GM12878 (cell line): ENCODE results near the gene CD55. TPM values are rescaled to one million over a fixed set of nuclear protein-coding genes. Genes with fewer than 3 reads are reported as not detected.

Experiments used
- ATAC-seq: fragments of 200-7000 bp; cut with Tn5 transposase; 3 replicates; pipeline ENCODE4 v1.9.1; 2020; ENCODE audit warnings: mild to moderate bottlenecking, moderate library complexity
- BruUV-seq: library from RNA; stranded (reverse); fragments of 400-500 nt; replicated peaks from 2 replicates; lab custom pipeline; 2021; lab: Mats Ljungman, UMichigan
- CTCF ChIA-PET: fragments of 300-600 bp; sonication (Branson Sonifier 250); formaldehyde crosslinking; extraction: SDS; loops from one replicate; lab custom pipeline; 2021; ENCODE audit warnings: inconsistent platforms; lab: Yijun Ruan, JAX
- POLR2A ChIA-PET: fragments of 350-600 bp; formaldehyde crosslinking; extraction: SDS; loops from one replicate; lab custom pipeline; 2021; ENCODE audit warnings: inconsistent platforms; lab: Charles Lee
- RAD21 ChIA-PET: fragments of 300-600 bp; sonication (Branson Sonifier 250); formaldehyde crosslinking; loops from one replicate; lab custom pipeline; 2023; ENCODE audit warnings: antibody characterized with exemption; ENCODE audit not compliant: unreplicated experiment; lab: Charles Lee
- SMC1A ChIA-PET: fragments of 300-600 bp; sonication (Branson Sonifier 250); formaldehyde crosslinking; loops from one replicate; lab custom pipeline; 2023; ENCODE audit not compliant: unreplicated experiment, uncharacterized antibody; lab: Charles Lee
- DNase-seq: peaks from one replicate; pipeline ENCODE4 v3.0.0-alpha.2; 2011; ENCODE audit warnings: low read depth, low spot score
- FAIRE-seq: peaks from 3 replicates; lab custom pipeline; 2011; peaks lifted over from hg19 to GRCh38; lab: Jason Lieb, UNC
- H2AFZ ChIP-seq: 2 replicates; pipeline ENCODE4 v1.6.0; 2011; ENCODE audit warnings: low read depth, low read length, control low read depth; ENCODE audit not compliant: control insufficient read depth
- H3K27ac ChIP-seq: 2 replicates; pipeline ENCODE4 v1.5.1; 2011; ENCODE audit warnings: control low read depth; ENCODE audit not compliant: control insufficient read depth, insufficient read depth
- H3K27me3 ChIP-seq, 2 experiments: replicated peaks in 1 of 2; 2 replicates each; pipeline versions ENCODE4 v1.6.0 to v1.6.1; 2011; ENCODE audit warnings: low read length in 1 of 2; ENCODE audit not compliant: control insufficient read depth in 2 of 2, insufficient read depth in 2 of 2
- H3K36me3 ChIP-seq, 2 experiments: 2 replicates each; pipeline ENCODE4 v1.5.1; 2011; ENCODE audit warnings: low read length in 1 of 2; ENCODE audit not compliant: control insufficient read depth in 2 of 2, insufficient read depth in 2 of 2
- H3K4me1 ChIP-seq: 2 replicates; pipeline ENCODE4 v1.6.1; 2011; ENCODE audit warnings: mild to moderate bottlenecking, low read length, moderate library complexity, mixed read lengths; ENCODE audit not compliant: control insufficient read depth, insufficient read depth
- H3K4me2 ChIP-seq: 2 replicates; pipeline ENCODE4 v1.6.0; 2011; ENCODE audit warnings: control low read depth; ENCODE audit not compliant: control insufficient read depth, insufficient read depth
- H3K4me3 ChIP-seq: fragments of 200-600 bp; sonication (generic); 2 replicates; pipeline ENCODE4 v1.5.1; 2016
- H3K79me2 ChIP-seq: 2 replicates; pipeline ENCODE4 v1.6.0; 2011; ENCODE audit warnings: low read length; ENCODE audit not compliant: control insufficient read depth, insufficient read depth
- H3K9ac ChIP-seq: 2 replicates; pipeline ENCODE4 v1.8.0; 2011; ENCODE audit warnings: low read length, control low read depth, mixed read lengths; ENCODE audit not compliant: control insufficient read depth, insufficient read depth
- H3K9me3 ChIP-seq: replicated peaks from 3 replicates; pipeline ENCODE4 v1.5.1; 2011; ENCODE audit warnings: mild to moderate bottlenecking, low read length; ENCODE audit not compliant: control insufficient read depth, insufficient read depth
- H4K20me1 ChIP-seq: 2 replicates; pipeline ENCODE4 v1.6.0; 2011; ENCODE audit not compliant: control insufficient read depth, insufficient read depth
- FOXM1 ChIP-seq: IDR thresholded peaks from 2 replicates; pipeline ENCODE4 v1.6.1; 2012; ENCODE audit warnings: low read depth, mild to moderate bottlenecking, inconsistent platforms, low read length, moderate library complexity
- KAT2A ChIP-seq: conservative IDR thresholded peaks from 2 replicates; pipeline ENCODE4 v1.6.1; 2011; ENCODE audit warnings: low read depth, low read length; ENCODE audit not compliant: control insufficient read depth
- PAX5 ChIP-seq: IDR thresholded peaks from 2 replicates; pipeline ENCODE4 v1.6.1; 2011; ENCODE audit warnings: low read depth, low read length, borderline replicate concordance
- PBX3 ChIP-seq: IDR thresholded peaks from 2 replicates; pipeline ENCODE4 v1.6.1; 2011; ENCODE audit warnings: mild to moderate bottlenecking, low read depth, low read length, moderate library complexity; ENCODE audit not compliant: insufficient replicate concordance
- POU2F2 ChIP-seq: IDR thresholded peaks from 3 replicates; pipeline ENCODE4 v1.6.1; 2011; ENCODE audit warnings: low read depth, mild to moderate bottlenecking, low read length, borderline replicate concordance
- PRDM15 ChIP-seq: fragments of 450-650 bp; formaldehyde crosslinking; IDR thresholded peaks from 2 replicates; pipeline ENCODE4 v1.4.0; 2020; ENCODE audit warnings: mild to moderate bottlenecking, moderate library complexity
- RBBP5 ChIP-seq: fragments of 200-600 bp; sonication (generic); conservative IDR thresholded peaks from 2 replicates; pipeline ENCODE4 v1.6.1; 2016
- REST ChIP-seq: IDR thresholded peaks from 2 replicates; pipeline ENCODE4 v1.6.1; 2012; ENCODE audit warnings: mild to moderate bottlenecking, low read depth, low read length
- SMC3 ChIP-seq: IDR thresholded peaks from 2 replicates; pipeline ENCODE4 v1.6.1; 2011; ENCODE audit warnings: low read length, improper control_type of control experiment, borderline replicate concordance
- ZBED1 ChIP-seq: IDR thresholded peaks from 2 replicates; pipeline ENCODE4 v1.6.1; 2016; ENCODE audit warnings: borderline replicate concordance
- ZBTB33 ChIP-seq: fragments of 450-650 bp; IDR thresholded peaks from 2 replicates; pipeline ENCODE4 v1.6.1; 2017; ENCODE audit warnings: mild to moderate bottlenecking
- ZSCAN29 ChIP-seq: fragments of 450-650 bp; IDR thresholded peaks from 2 replicates; pipeline ENCODE4 v1.6.1; 2017; ENCODE audit warnings: mild to moderate bottlenecking, moderate library complexity
- in situ Hi-C: fragments of 300-500 bp; cut with MboI; formaldehyde crosslinking; loops from 9 replicates; pipeline ENCODE4 v1.14.3; 2018; ENCODE audit warnings: mixed read lengths
- intact Hi-C: fragments of 100-400 bp; cut with micrococcal nuclease; formaldehyde crosslinking; loops from one replicate; pipeline ENCODE4 v1.14.2; 2022; ENCODE audit not compliant: unreplicated experiment
- polyA plus RNA-seq, 11 experiments: library from polyadenylated mRNA; depleted of rRNA in 4 of 11; unstranded in 6 of 11; stranded (reverse) in 5 of 11; fragments of >200 nt; fragmentation: Nextera tagmentation in 4 of 11; fragmentation: Illumina TruSeq in 1 of 11; extraction: Ambion mirVana in 4 of 11; extraction: Trizol in 1 of 11; gene quantifications; 1 replicate in 1 of 11; 2 replicates in 10 of 11; pipeline versions ENCODE4 v1.2.1 to v1.2.3, GENCODE V29; 2011 to 2016; ENCODE audit warnings: inconsistent platforms in 2 of 11, missing spikeins in 2 of 11, low read depth in 1 of 11
- total RNA-seq, 4 experiments: library from RNA; depleted of rRNA in 3 of 4; stranded (reverse); fragments of >200 nt in 3 of 4; fragmentation: Illumina TruSeq in 1 of 4; extraction: Trizol in 1 of 4; gene quantifications; 2 replicates each; pipeline versions ENCODE4 v1.2.1 to v1.2.3, GENCODE V29; 2013 to 2021

Gene CD55
- total and polyA plus RNA-seq, 10 of the 15 experiments (the other 5 are each of a cell fraction or from before 2014, with no cell fraction given), result 5.2 to 46.5 (median 15.1) TPM

GRCh38 chr1:207363871-207364270, 42.4 kb downstream of the CD55 start:
- Histone ChIP-seq H3K9me3 (no peaks in the 10 kb centered on the region; the same call in 2 of the 3 replicates), H3K27ac (no peak overlapping the region), H3K79me2 (no peaks in the 10 kb centered on the region), H3K4me2 (no peak overlapping the region), H3K9ac (no peak overlapping the region), H3K4me3 (no peak overlapping the region), H4K20me1 (no peaks in the 10 kb centered on the region), H2AFZ (no peak overlapping the region), H3K27me3 (no peaks in the 10 kb centered on the region), H3K36me3 (no peaks in the 10 kb centered on the region), H3K4me1 (no peaks in the 10 kb centered on the region)
- FAIRE-seq, result no peak
- DNase-seq, result no peak
- intact Hi-C loops, result no loop called here
- ATAC-seq, result no peak
- BruUV-seq, result no TSS peak
- ChIA-PET RAD21 (interaction anchor here (1.0 kb wide), 1 partner anchor 10 kb away, joined by 3 read pairs; no protein-coding TSS in a partner anchor), SMC1A (interaction anchor here (1.0 kb wide), 1 partner anchor 9 kb away, joined by 3 read pairs; no protein-coding TSS in a partner anchor), CTCF (interaction anchor here (0.6 kb wide), 1 partner anchor 13 kb away, joined by 3 read pairs; no protein-coding TSS in a partner anchor), POLR2A (no interaction called here)
- in situ Hi-C loops, result no loop called here
- TF ChIP-seq ZSCAN29 (no peak), ZBTB33 (no peak), KAT2A (no peak), PBX3 (no peak), PAX5 (no peak), SMC3 (no peak), ZBED1 (no peak), REST (no peak), POU2F2 (no peak), PRDM15 (no peak), RBBP5 (no peak), FOXM1 (no peak)
